HCT116 (cell line): ENCODE results near the gene ST7.

Source experiments
- CEBPB ChIP-seq: IDR thresholded peaks from 2 replicates; pipeline ENCODE4 v1.6.1; 2012; ENCODE audit warnings: low read depth
- CTCF ChIP-seq, 3 experiments: fragments of 200-600 bp in 1 of 3; sonication (generic) in 1 of 3; IDR thresholded peaks in 2 of 3; conservative IDR thresholded peaks in 1 of 3; 2 replicates each; pipeline ENCODE4 v1.5.1; 2012 to 2017; ENCODE audit warnings: low read depth in 2 of 3, low read length in 2 of 3, antibody characterized with exemption in 1 of 3, borderline replicate concordance in 1 of 3, control low read depth in 1 of 3, mild to moderate bottlenecking in 1 of 3, mixed read lengths in 1 of 3, mixed run types in 1 of 3, moderate library complexity in 1 of 3; ENCODE audit not compliant: insufficient read depth in 1 of 3
- EGR1 ChIP-seq: IDR thresholded peaks from 2 replicates; pipeline ENCODE4 v1.6.1; 2012; ENCODE audit warnings: low read depth
- EZH2 ChIP-seq: fragments of 200-600 bp; sonication (generic); IDR thresholded peaks from 2 replicates; pipeline ENCODE4 v1.6.1; 2017; ENCODE audit warnings: antibody characterized with exemption, mixed run types
- EZH2phosphoT487 ChIP-seq: fragments of 200-600 bp; IDR thresholded peaks from 2 replicates; pipeline ENCODE4 v1.6.1; 2018; ENCODE audit warnings: antibody characterized with exemption, borderline replicate concordance
- FOSL1 ChIP-seq: IDR thresholded peaks from 2 replicates; pipeline ENCODE4 v1.6.1; 2012; ENCODE audit warnings: low read depth
- JUND ChIP-seq: IDR thresholded peaks from 2 replicates; pipeline ENCODE4 v1.6.1; 2012
- MAX ChIP-seq: IDR thresholded peaks from 2 replicates; pipeline ENCODE4 v1.6.1; 2012
- POLR2A ChIP-seq: IDR thresholded peaks from 2 replicates; pipeline ENCODE4 v1.7.0; 2011; ENCODE audit warnings: borderline replicate concordance; ENCODE audit not compliant: insufficient read depth, insufficient read length; ENCODE audit errors: extremely low read depth
- REST ChIP-seq: IDR thresholded peaks from 2 replicates; pipeline ENCODE4 v1.6.1; 2012; ENCODE audit warnings: low read depth
- YY1 ChIP-seq: IDR thresholded peaks from 2 replicates; pipeline ENCODE4 v1.6.1; 2011; ENCODE audit warnings: low read length, low read depth, moderate library complexity, mild to moderate bottlenecking; ENCODE audit not compliant: insufficient replicate concordance; ENCODE audit errors: extremely low read depth

DNA sequence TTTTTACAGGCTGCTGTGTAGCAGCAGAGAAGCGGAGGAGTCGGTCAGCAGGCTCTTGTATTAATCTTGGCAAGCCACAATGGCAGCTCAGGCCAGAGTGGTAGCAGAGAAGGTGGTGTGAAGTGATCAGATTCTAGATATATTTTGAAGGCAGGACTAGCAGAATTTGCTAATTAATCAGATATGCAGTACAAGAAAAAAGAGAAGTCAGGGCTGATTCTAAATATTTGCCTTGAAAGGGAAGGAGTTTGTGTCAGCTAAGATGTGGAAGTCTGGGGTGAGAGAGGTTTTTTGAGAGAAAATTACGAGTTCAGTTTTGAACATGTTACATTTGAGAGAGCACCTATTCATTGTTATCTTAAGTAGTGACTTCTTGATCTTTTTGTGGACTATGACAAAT lies 193.2 kb downstream of the ST7 start:
- TF ChIP-seq POLR2A (no peak), EZH2phosphoT487 (no peak), REST (no peak), EZH2 (no peak), CTCF (IDR thresholded peaks at IDR 0.05 in 2 of 3, conservative IDR thresholded peaks at IDR 0.05 in 1 of 3; ENCODE audit: borderline replicate concordance in 1 of 3, insufficient read depth in 1 of 3, low read depth in 2 of 3, low read length in 2 of 3) (no peak), CEBPB (no peak), EGR1 (no peak), MAX (no peak), FOSL1 (no peak), YY1 (no peak), JUND (no peak)
